Measurements from ENCODE around the gene SERTAD4. TPM values are rescaled to one million over a fixed set of nuclear protein-coding genes. Genes with fewer than 3 reads are reported as not detected.

SERTAD4 gene
- total and polyA plus RNA-seq, 2 of the 8 experiments (the other 6 are each of a cell fraction or from before 2014, with no cell fraction given): 0.54 to 3.2 TPM

- DNase-seq (ENCODE audit: low read depth in 1 of 2, low spot score in 2 of 2) (no peak), FAIRE-seq (no peak)
- peaks cover 13% of the 10 kb centered on the region; the same call in 1 of the 2 replicates for H3K23me2 ChIP-seq (ENCODE audit: low read depth, low read length)
Observed at GRCh38 chr1:210234329-210234757, 1.7 kb downstream of the SERTAD4 start.

More at GRCh38 chr1:210234329-210234757, 1.7 kb downstream of the SERTAD4 start:
- Histone ChIP-seq H3K18ac (ENCODE audit: extremely low read depth, low read length) (no peak overlapping the region; the same call in 1 of the 2 replicates), H2AFZ (ENCODE audit: low read length) (no peak overlapping the region), H4K20me1 (replicated peaks in 1 of 2; ENCODE audit: control insufficient read depth in 1 of 2, insufficient read depth in 2 of 2, low read length in 2 of 2) (peaks cover 0 to 2% of the 10 kb centered on the region in 2 experiments), H3K4me1 (replicated peaks in 1 of 4; ENCODE audit: control insufficient read depth in 3 of 4, insufficient read depth in 4 of 4, low read length in 3 of 4) (peaks cover 2 to 19% (median 9%) of the 10 kb centered on the region in 4 experiments; a peak in 6 of 7 replicates), H3K79me2 (ENCODE audit: control insufficient read depth in 1 of 2, insufficient read depth in 2 of 2, low read length in 2 of 2) (no peaks in the 10 kb centered on the region), H2BK5ac (ENCODE audit: low read depth, low read length) (no peak overlapping the region), H3K9ac (replicated peaks in 1 of 4; ENCODE audit: extremely low read depth in 1 of 4, low read depth in 3 of 4, low read length in 3 of 4) (no peak overlapping the region), H3K9me3 (ENCODE audit: insufficient read depth in 2 of 2, low read depth in 1 of 2, low read length in 1 of 2) (no peaks in the 10 kb centered on the region), H4K91ac (replicated peaks; ENCODE audit: insufficient read length, low read length) (no peak overlapping the region), H3K36me3 (ENCODE audit: control insufficient read depth in 2 of 4, insufficient read depth in 4 of 4, low read length in 3 of 4) (no peaks in the 10 kb centered on the region), H2BK20ac (ENCODE audit: low read length) (no peak overlapping the region), H3K27ac (ENCODE audit: low read depth, low read length) (no peak overlapping the region), H2BK15ac (ENCODE audit: low read length) (no peak overlapping the region), H3K4me2 (ENCODE audit: insufficient read depth in 1 of 2, low read depth in 2 of 2, low read length in 2 of 2) (peak overlapping the region; percentile 85 to 94), H3K23ac (ENCODE audit: insufficient read length) (no peak overlapping the region), H2AK5ac (ENCODE audit: low read depth, low read length) (no peak overlapping the region), H3K27me3 (replicated peaks in 1 of 4; ENCODE audit: control insufficient read depth in 3 of 4, extremely low read depth in 1 of 4, insufficient read depth in 3 of 4, low read length in 3 of 4) (peaks cover 2 to 59% (median 28%) of the 10 kb centered on the region in 4 experiments), H3K4me3 (ENCODE audit: extremely low read depth in 1 of 4, insufficient read depth in 2 of 4, low read depth in 3 of 4, low read length in 4 of 4) (peak overlapping the region; percentile 54 to 64 (median 62); a peak in 7 of 8 replicates), H3K14ac (ENCODE audit: insufficient read length) (no peak overlapping the region), H4K8ac (ENCODE audit: extremely low read depth, insufficient read depth, low read length) (no peak overlapping the region), H4K5ac (ENCODE audit: insufficient read length, low read depth, low read length) (no peak overlapping the region), H3K56ac (replicated peaks; ENCODE audit: insufficient read length, low read depth, low read length) (no peak overlapping the region), H2BK12ac (ENCODE audit: low read depth, low read length) (no peak overlapping the region), H3K79me1 (ENCODE audit: low read depth, low read length) (no peaks in the 10 kb centered on the region), H2BK120ac (replicated peaks; ENCODE audit: low read depth, low read length) (no peak overlapping the region), H3K4ac (replicated peaks; ENCODE audit: insufficient read length, low read depth, low read length) (no peak overlapping the region)
- ChIA-PET POLR2A (ENCODE audit: partially characterized antibody) (interaction anchor here (2.2 to 2.6 kb wide), 3 partner anchors 17 to 140 kb away, joined by 6 to 22 read pairs (median 15); no protein-coding TSS in a partner anchor), CTCF (ENCODE audit: partially characterized antibody) (interaction anchor here (0.6 to 2.8 kb wide), 13 partner anchors 9 to 139 kb away, joined by 3 to 8 read pairs (median 4); no protein-coding TSS in a partner anchor)
- TF ChIP-seq MAX (IDR thresholded peaks at IDR 0.05): 0 out of 2 replicates have a peak, but pooled peaks have one; percentile 40
- TF ChIP-seq YY1 (IDR thresholded peaks at IDR 0.05; ENCODE audit: low read depth, low read length): no peak
- 22% methylated on average over 10 of the region's 10 CpGs; no CpG with 5 or more reads in 1 of the 2 experiments for WGBS, 2 experiments (ENCODE audit: extremely low coverage in 1 of 2, insufficient coverage in 1 of 2, insufficient read length in 1 of 2, insufficient replicate concordance in 2 of 2, low coverage in 1 of 2, low lambda C conversion rate in 2 of 2, missing lambda C conversion rate in 1 of 2)

All from H1 (cell line).